ENCODE data around the gene ASXL1. TPM values are rescaled to one million over a fixed set of nuclear protein-coding genes. Genes with fewer than 3 reads are reported as not detected.

Gene ASXL1
- total RNA-seq, 1 donor: 61.7 TPM

- no peak for DNase-seq (ENCODE audit: low read depth)
- H3K4me3 ChIP-seq (ENCODE audit: low read depth, low read length): peak overlapping the region; percentile 87
- TF ChIP-seq CTCF (IDR thresholded peaks at IDR 0.05; ENCODE audit: insufficient read depth, low read depth, low read length): no peak
These were observed 1.3 kb upstream of the ASXL1 start for GRCh38 chr20:32356622-32357374.

- H3K4me3 ChIP-seq (ENCODE audit: low read depth, low read length): peak overlapping the region; percentile 87
- DNase-seq (ENCODE audit: low read depth): no peak
- no peak for TF ChIP-seq CTCF (IDR thresholded peaks at IDR 0.05; ENCODE audit: insufficient read depth, low read depth, low read length)
These were observed 709 bp upstream of the ASXL1 start for GRCh38 chr20:32357375-32357868.

- H3K4me3 ChIP-seq (ENCODE audit: low read depth, low read length): peak overlapping the region; percentile 87
- DNase-seq (ENCODE audit: low read depth): no peak
- TF ChIP-seq CTCF (IDR thresholded peaks at IDR 0.05; ENCODE audit: insufficient read depth, low read depth, low read length): no peak
These were observed 426 bp downstream of the ASXL1 start for GRCh38 chr20:32358632-32358882.

GRCh38 chr20:32358883-32359632 lies 927 bp downstream of the ASXL1 start:
- DNase-seq (ENCODE audit: low read depth): peak; percentile 64
- no peak for TF ChIP-seq CTCF (IDR thresholded peaks at IDR 0.05; ENCODE audit: insufficient read depth, low read depth, low read length)
- peak overlapping the region; percentile 87 for H3K4me3 ChIP-seq (ENCODE audit: low read depth, low read length)

- peak overlapping the region; percentile 87 for H3K4me3 ChIP-seq (ENCODE audit: low read depth, low read length)
- no peak for TF ChIP-seq CTCF (IDR thresholded peaks at IDR 0.05; ENCODE audit: insufficient read depth, low read depth, low read length)
- peak; percentile 31 for DNase-seq (ENCODE audit: low read depth)
These were observed 1.7 kb downstream of the ASXL1 start for GRCh38 chr20:32359633-32360332.

GRCh38 chr20:32360333-32360634 lies 2.2 kb downstream of the ASXL1 start:
- no peak for TF ChIP-seq CTCF (IDR thresholded peaks at IDR 0.05; ENCODE audit: insufficient read depth, low read depth, low read length)
- DNase-seq (ENCODE audit: low read depth): peak; percentile 16
- peak overlapping the region; percentile 87 for H3K4me3 ChIP-seq (ENCODE audit: low read depth, low read length)
